Esophagus squamous epithelium (tissue), 5 donors: ENCODE results near the gene CELF2. TPM values are rescaled to one million over a fixed set of nuclear protein-coding genes. Genes with fewer than 3 reads are reported as not detected.
A peak's percentile ranks its signal among the peaks of the same experiment; 100 is the strongest.

Experiments
- DNase-seq: peaks from one replicate; lab custom pipeline; 2025; lab: John Stamatoyannopoulos, UW
- H3K27ac ChIP-seq, 4 donors: fragments of 200-600 bp; sonication (generic); one replicate each; pipeline ENCODE4 v1.5.1; 2016 to 2019; ENCODE audit warnings: mild to moderate bottlenecking in 1 of 4
- H3K27me3 ChIP-seq, 4 donors: fragments of 200-600 bp; sonication (generic); 1 replicate in 3 of 4; 2 replicates in 1 of 4; pipeline versions ENCODE4 v1.5.1 to v1.6.0; 2017 to 2021; ENCODE audit warnings: antibody characterized with exemption in 1 of 4
- H3K36me3 ChIP-seq, 3 donors: fragments of 200-600 bp; sonication (generic); one replicate each; pipeline ENCODE4 v1.5.1; 2016 to 2019
- H3K4me1 ChIP-seq, 3 donors: fragments of 200-600 bp; sonication (generic); one replicate each; pipeline ENCODE4 v1.5.1; 2017 to 2019
- H3K4me3 ChIP-seq, 4 donors: fragments of 200-600 bp; sonication (generic); 1 replicate in 3 of 4; 2 replicates in 1 of 4; pipeline ENCODE4 v1.5.1; 2016 to 2019; ENCODE audit warnings: mild to moderate bottlenecking in 2 of 4, moderate library complexity in 1 of 4
- H3K9me3 ChIP-seq, 3 donors: fragments of 200-600 bp; sonication (generic); one replicate each; pipeline ENCODE4 v1.5.1; 2016 to 2019
- CTCF ChIP-seq, 6 experiments: fragments of 450-650 bp in 4 of 6; fragments of 200-600 bp in 2 of 6; sonication (generic) in 2 of 6; IDR thresholded peaks; one replicate each; pipeline ENCODE4 v1.5.1; 2016 to 2019; ENCODE audit warnings: antibody characterized with exemption in 6 of 6, mild to moderate bottlenecking in 4 of 6, moderate library complexity in 4 of 6
- POLR2A ChIP-seq, 4 donors: fragments of 450-650 bp; IDR thresholded peaks; one replicate each; pipeline ENCODE4 v1.6.1; 2017; ENCODE audit warnings: antibody characterized with exemption in 4 of 4, mild to moderate bottlenecking in 4 of 4, moderate library complexity in 3 of 4
- WGBS, 2 donors: methylation state at CpG; one replicate each; pipeline ENCODE4 v1.1.5; 2018; 5-methylcytosine and 5-hydroxymethylcytosine counted together
- intact Hi-C: fragments of 100-400 bp; cut with DNase I; formaldehyde crosslinking; loops from one replicate; pipeline ENCODE4 v1.15.0; 2022
- total RNA-seq, 4 donors: library from RNA; depleted of rRNA; stranded (reverse); fragments of >200 nt; gene quantifications; one replicate each; pipeline ENCODE4 v1.1.0, GENCODE V29; 2016
- donor health status: DM: yes; HTN: yes; CAD: no.

Gene CELF2
- total RNA-seq, 4 donors from 2014 or later, result 4.2 to 62.4 (median 13.5) TPM

- H3K36me3 ChIP-seq, result peaks cover 0 to 37% (median 15%) of the 10 kb centered on the region in 3 donors
- DNase-seq, result no peak
- H3K4me3 ChIP-seq, result no peak overlapping the region
- no peak overlapping the region for H3K27ac ChIP-seq
- H3K27me3 ChIP-seq, result no peaks in the 10 kb centered on the region
- TF ChIP-seq POLR2A (IDR thresholded peaks at IDR 0.05) (no peak), CTCF (IDR thresholded peaks at IDR 0.05) (no peak)
- intact Hi-C loops, result no loop called here
- no peaks in the 10 kb centered on the region for H3K9me3 ChIP-seq
- peaks cover 0 to 15% (median 4%) of the 10 kb centered on the region in 3 donors for H3K4me1 ChIP-seq
- 90% methylated on average over 10 of the region's 10 CpGs for WGBS, 2 donors
These were observed 235.8 kb downstream of the CELF2 start for GRCh38 chr10:11253385-11254002.

- DNase-seq, result no peak
- 94 to 98% methylated on average over 7 to 12 of the region's 12 CpGs for WGBS, 2 donors
- TF ChIP-seq CTCF (IDR thresholded peaks at IDR 0.05) (no peak), POLR2A (IDR thresholded peaks at IDR 0.05) (no peak)
- no peak overlapping the region for H3K4me3 ChIP-seq
- no peaks in the 10 kb centered on the region for H3K9me3 ChIP-seq
- intact Hi-C loops, result no loop called here
- H3K36me3 ChIP-seq, result peaks cover 0 to 36% (median 14%) of the 10 kb centered on the region in 3 donors
- H3K4me1 ChIP-seq, result peaks cover 0 to 10% (median 4%) of the 10 kb centered on the region in 3 donors
- peak overlapping the region in 1 of 4 donors; percentile 9 for H3K27ac ChIP-seq
- no peaks in the 10 kb centered on the region for H3K27me3 ChIP-seq
These were observed 237.5 kb downstream of the CELF2 start for GRCh38 chr10:11255156-11255555.

- Histone ChIP-seq H3K27ac (peak overlapping the region in 3 of 4 donors; percentile 9 to 54 (median 34)), H3K4me3 (no peak overlapping the region), H3K27me3 (no peaks in the 10 kb centered on the region), H3K4me1 (peaks cover 0 to 10% (median 4%) of the 10 kb centered on the region in 3 donors), H3K36me3 (peaks cover 0 to 29% (median 9%) of the 10 kb centered on the region in 3 donors), H3K9me3 (no peaks in the 10 kb centered on the region)
- DNase-seq, result no peak
- intact Hi-C loops, result no loop called here
- TF ChIP-seq POLR2A (IDR thresholded peaks at IDR 0.05) (no peak), CTCF (IDR thresholded peaks at IDR 0.05) (no peak)
- 71 to 82% methylated on average over 6 to 7 of the region's 7 CpGs for WGBS, 2 donors
These were observed 238.2 kb downstream of the CELF2 start for GRCh38 chr10:11255796-11256444.

- TF ChIP-seq CTCF (IDR thresholded peaks at IDR 0.05) (no peak), POLR2A (IDR thresholded peaks at IDR 0.05) (no peak)
- Histone ChIP-seq H3K4me3 (no peak overlapping the region), H3K27ac (peak overlapping the region in 2 of 4 donors; percentile 30 to 59), H3K36me3 (peaks cover 0 to 29% (median 9%) of the 10 kb centered on the region in 3 donors), H3K9me3 (no peaks in the 10 kb centered on the region), H3K27me3 (no peaks in the 10 kb centered on the region), H3K4me1 (peaks cover 0 to 17% (median 4%) of the 10 kb centered on the region in 3 donors)
- intact Hi-C loops, result no loop called here
- WGBS, 2 donors, result 74 to 85% methylated on average over 12 to 13 of the region's 13 CpGs
- DNase-seq, result no peak
These were observed 239.2 kb downstream of the CELF2 start for GRCh38 chr10:11256896-11257295.

- Histone ChIP-seq H3K9me3 (no peaks in the 10 kb centered on the region), H3K36me3 (peaks cover 0 to 27% (median 9%) of the 10 kb centered on the region in 3 donors), H3K27ac (peak overlapping the region in 2 of 4 donors; percentile 42 to 59), H3K27me3 (no peaks in the 10 kb centered on the region), H3K4me3 (no peak overlapping the region), H3K4me1 (peaks cover 0 to 17% (median 4%) of the 10 kb centered on the region in 3 donors)
- intact Hi-C loops, result no loop called here
- TF ChIP-seq CTCF (IDR thresholded peaks at IDR 0.05), result no peak
- no peak for TF ChIP-seq POLR2A (IDR thresholded peaks at IDR 0.05)
- WGBS, 2 donors, result 78 to 82% methylated on average over 13 of the region's 13 CpGs
- DNase-seq, result no peak
These were observed 239.9 kb downstream of the CELF2 start for GRCh38 chr10:11257440-11258090.
